Activated naive CD4-positive, alpha-beta T cell treated with anti-CD3 and anti-CD28 coated beads, Interleukin-2, amount 50 U/mL, for 16 hours (primary cell): ENCODE measurements around the gene CNOT6L.

Experiments
- DNase-seq: peaks from one replicate; pipeline ENCODE4 v3.0.0-alpha.2; 2020

Gene CNOT6L

GRCh38 chr4:77710059-77710458 is 109.1 kb downstream of the CNOT6L start:
- DNase-seq: no peak

- no peak for DNase-seq
These were observed 112.5 kb downstream of the CNOT6L start for GRCh38 chr4:77706717-77707116.

GRCh38 chr4:77703666-77704065 is 115.5 kb downstream of the CNOT6L start:
- no peak for DNase-seq

- DNase-seq: no peak
These were observed 118.0 kb downstream of the CNOT6L start for GRCh38 chr4:77701121-77701520.

GRCh38 chr4:77699731-77700210 is 119.4 kb downstream of the CNOT6L start:
- no peak for DNase-seq

GRCh38 chr4:77697860-77698590 is 121.1 kb downstream of the CNOT6L start:
- no peak for DNase-seq

- DNase-seq: no peak
These were observed 123.4 kb downstream of the CNOT6L start for GRCh38 chr4:77695774-77696173.

GRCh38 chr4:77692847-77693432 is 126.2 kb downstream of the CNOT6L start:
- DNase-seq: no peak

GRCh38 chr4:77681792-77682191 is 137.4 kb downstream of the CNOT6L start:
- no peak for DNase-seq

GRCh38 chr4:77676842-77677241 is 142.3 kb downstream of the CNOT6L start:
- DNase-seq: no peak

GRCh38 chr4:77671051-77671450 is 148.1 kb downstream of the CNOT6L start:
- DNase-seq: no peak

GRCh38 chr4:77669946-77670590 is 149.1 kb downstream of the CNOT6L start:
- DNase-seq: no peak

- no peak for DNase-seq
These were observed 153.6 kb downstream of the CNOT6L start for GRCh38 chr4:77665381-77666069.
